Skin epidermis (tissue), 12 donors: ENCODE data around the gene PHLDB3.
"Not testable (repeated sequence)": the region's sequence is repeated elsewhere in the genome, so short reads cannot be mapped to it uniquely, and the experiment has no call there.

ENCODE experiments used
- H3K27ac ChIP-seq, 21 experiments: fragments of 200-600 bp; sonication (generic) in 11 of 21; one replicate each; pipeline ENCODE4 v1.5.0; 2020; ENCODE audit warnings: mild to moderate bottlenecking in 3 of 21, inconsistent platforms in 2 of 21, moderate library complexity in 2 of 21
- H3K4me3 ChIP-seq, 7 experiments: fragments of 200-600 bp; sonication (generic) in 2 of 7; one replicate each; pipeline ENCODE4 v1.5.0; 2020; ENCODE audit warnings: inconsistent platforms in 2 of 7, mild to moderate bottlenecking in 2 of 7, moderate library complexity in 1 of 7

The PHLDB3 gene

GRCh38 chr19:43504426-43505185 is at the start of gene PHLDB3:
Gene PHLDB3 (minus strand): TSS chr19:43504746. CDS start chr19:43504118, 628 bp downstream.
- H3K27ac ChIP-seq = peak within 1 kb of the TSS; percentile 40 to 94 (median 88)
- H3K4me3 ChIP-seq = peak within 1 kb of the TSS; percentile 61 to 87 (median 72)

DNA sequence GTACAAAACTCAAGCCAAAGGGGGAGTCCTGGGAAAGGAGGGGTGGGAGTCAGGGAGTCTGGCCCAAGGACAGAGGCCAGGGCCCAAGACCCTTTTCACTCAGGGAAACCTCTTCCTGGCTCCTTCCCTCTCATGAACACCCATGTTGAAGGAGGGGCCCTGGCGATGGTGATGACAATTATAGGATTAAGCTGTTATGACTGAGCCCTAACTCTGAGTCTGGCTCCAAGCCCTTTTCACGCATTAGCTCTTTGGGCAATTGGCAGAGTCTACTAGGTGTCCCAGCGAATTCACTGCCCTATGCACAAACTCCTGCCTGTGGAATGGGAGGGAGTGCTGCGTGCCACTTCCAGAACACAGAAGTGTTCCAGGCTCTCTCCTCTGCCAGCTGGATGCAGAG is 49.1 kb upstream of the PHLDB3 start:
- H3K27ac ChIP-seq = peak overlapping the region in 1 of 21 experiments; percentile 39

GRCh38 chr19:43552616-43553015 is 48.1 kb upstream of the PHLDB3 start:
- Histone ChIP-seq H3K4me3 (no peak overlapping the region), H3K27ac (no peak overlapping the region)

More for the DNA sequence above, 49.1 kb upstream of the PHLDB3 start:
- no peak overlapping the region for H3K4me3 ChIP-seq

DNA sequence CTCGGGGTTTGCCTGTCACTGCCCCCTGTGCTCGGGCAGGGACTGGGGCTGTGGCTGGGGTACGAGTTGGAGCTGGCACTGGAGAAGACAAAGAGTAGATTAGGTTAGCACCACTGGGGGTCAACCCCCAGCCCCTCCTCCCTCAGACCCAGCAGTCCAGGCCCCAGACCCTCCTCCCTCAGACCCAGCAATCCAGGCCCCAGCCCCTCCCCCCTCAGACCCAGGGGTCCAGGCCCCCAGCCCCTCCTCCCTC is 47.6 kb upstream of the PHLDB3 start:
- H3K27ac ChIP-seq = no peak overlapping the region
- H3K4me3 ChIP-seq = no peak overlapping the region

DNA sequence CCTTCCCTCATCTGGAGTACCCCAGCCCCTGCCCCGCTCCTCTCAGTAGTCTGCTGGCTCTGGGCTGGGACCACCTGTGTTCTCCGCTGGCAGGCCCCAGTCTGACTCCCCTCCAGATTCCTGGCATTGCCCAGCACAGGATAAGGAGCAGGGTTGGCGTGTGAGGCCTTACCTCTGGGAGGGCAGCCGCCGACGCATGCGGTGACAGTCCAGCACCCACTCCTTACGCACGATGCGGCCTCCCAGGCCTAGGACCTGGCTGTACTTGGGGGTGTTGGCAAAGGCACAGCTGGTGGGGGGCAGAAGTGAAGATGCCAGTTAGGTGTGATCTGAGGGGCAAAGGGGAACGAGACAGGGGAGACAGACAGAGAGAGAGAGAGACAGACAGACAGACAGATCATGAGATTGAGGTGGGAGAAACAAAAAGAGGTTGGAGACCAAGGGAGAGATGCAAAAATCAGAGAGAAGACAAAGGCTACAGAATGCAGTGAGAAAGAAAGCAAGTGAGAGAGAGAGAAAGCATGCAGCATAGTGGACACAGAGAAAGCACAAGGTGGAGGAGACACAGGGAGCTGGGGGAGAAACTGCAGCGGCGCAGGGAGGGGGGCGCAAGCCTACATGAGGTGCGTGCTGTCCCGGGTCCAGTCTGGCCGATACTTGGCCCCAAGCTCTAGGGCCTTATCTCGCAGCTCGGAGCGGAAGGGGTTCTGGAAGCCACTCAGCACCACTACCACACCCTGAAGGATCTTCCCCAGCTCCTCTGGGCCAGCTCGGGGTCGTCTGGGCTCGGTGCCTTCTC is 47.1 kb upstream of the PHLDB3 start:
- H3K27ac ChIP-seq = no peak overlapping the region
- no peak overlapping the region for H3K4me3 ChIP-seq

GRCh38 chr19:43548706-43549105 is 44.2 kb upstream of the PHLDB3 start:
- Histone ChIP-seq H3K4me3 (no peak overlapping the region), H3K27ac (no peak overlapping the region)

DNA sequence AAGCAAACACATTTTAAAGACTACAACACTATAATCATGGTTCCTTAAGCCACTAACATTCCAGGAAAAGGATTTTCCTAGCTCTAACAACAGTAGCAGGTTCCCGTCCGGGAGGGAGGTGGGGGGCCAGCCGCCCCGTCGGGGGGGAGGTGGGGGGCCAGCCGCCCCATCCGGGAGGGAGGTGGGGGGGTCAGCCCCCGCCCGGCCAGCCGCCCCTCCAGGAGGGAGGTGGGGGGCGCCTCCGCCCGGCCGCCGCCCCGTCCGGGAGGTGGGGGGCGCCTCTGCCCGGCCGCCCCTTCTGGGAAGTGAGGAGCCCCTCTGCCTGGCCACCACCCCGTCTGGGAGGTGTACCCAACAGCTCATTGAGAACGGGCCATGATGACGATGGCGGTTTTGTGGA is 43.4 kb upstream of the PHLDB3 start:
- not testable (repeated sequence) for H3K27ac ChIP-seq, H3K4me3 ChIP-seq

DNA sequence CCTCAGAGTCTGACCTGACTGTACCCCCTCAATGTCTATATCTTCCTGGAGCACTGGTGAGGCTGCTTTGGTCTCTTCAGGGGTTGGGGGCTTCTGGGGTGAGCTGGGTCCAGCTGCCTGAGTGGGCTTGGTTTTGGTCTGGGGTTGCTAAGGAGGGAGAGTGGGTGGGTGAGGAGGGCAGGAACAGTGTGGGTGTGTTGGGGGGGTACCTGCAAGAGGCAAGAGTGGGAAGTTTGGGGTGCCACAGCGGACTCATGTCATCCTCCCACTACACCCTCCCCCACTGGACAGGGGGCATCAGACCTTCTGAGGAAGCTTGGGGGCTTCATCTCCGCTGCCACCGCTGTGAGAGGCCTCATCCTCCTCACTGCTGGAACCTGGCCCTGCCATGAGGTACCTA is 42.0 kb upstream of the PHLDB3 start:
- Histone ChIP-seq H3K4me3 (no peak overlapping the region), H3K27ac (peak overlapping the region in 1 of 21 experiments; percentile 26)

DNA sequence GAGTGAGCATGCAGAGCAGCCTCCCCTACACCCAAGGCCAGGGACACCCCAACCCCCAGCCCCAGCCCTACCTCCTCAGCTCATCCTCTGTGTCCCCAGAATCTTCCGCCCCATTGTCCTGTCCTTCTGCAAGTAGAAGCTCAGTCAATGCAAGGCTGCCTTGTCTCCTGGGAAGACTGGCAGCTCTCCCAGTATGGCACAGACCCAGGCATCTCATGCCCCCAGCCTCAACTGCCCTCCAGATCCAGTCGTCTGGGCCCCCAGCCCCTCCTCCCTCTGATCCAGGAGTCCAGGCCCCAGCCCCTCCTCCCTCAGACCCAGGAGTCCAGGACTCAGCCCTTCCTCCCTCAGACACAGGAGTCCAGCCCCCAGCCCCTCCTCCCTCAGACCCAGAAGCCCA is 41.4 kb upstream of the PHLDB3 start:
- peak overlapping the region in 1 of 21 experiments; percentile 26 for H3K27ac ChIP-seq

GRCh38 chr19:43545276-43545675 is 40.7 kb upstream of the PHLDB3 start:
- Histone ChIP-seq H3K27ac (no peak overlapping the region), H3K4me3 (no peak overlapping the region)

More for the DNA sequence above, 41.4 kb upstream of the PHLDB3 start:
- no peak overlapping the region for H3K4me3 ChIP-seq

GRCh38 chr19:43544077-43544476 is 39.5 kb upstream of the PHLDB3 start:
- Histone ChIP-seq H3K27ac (no peak overlapping the region), H3K4me3 (no peak overlapping the region)

DNA sequence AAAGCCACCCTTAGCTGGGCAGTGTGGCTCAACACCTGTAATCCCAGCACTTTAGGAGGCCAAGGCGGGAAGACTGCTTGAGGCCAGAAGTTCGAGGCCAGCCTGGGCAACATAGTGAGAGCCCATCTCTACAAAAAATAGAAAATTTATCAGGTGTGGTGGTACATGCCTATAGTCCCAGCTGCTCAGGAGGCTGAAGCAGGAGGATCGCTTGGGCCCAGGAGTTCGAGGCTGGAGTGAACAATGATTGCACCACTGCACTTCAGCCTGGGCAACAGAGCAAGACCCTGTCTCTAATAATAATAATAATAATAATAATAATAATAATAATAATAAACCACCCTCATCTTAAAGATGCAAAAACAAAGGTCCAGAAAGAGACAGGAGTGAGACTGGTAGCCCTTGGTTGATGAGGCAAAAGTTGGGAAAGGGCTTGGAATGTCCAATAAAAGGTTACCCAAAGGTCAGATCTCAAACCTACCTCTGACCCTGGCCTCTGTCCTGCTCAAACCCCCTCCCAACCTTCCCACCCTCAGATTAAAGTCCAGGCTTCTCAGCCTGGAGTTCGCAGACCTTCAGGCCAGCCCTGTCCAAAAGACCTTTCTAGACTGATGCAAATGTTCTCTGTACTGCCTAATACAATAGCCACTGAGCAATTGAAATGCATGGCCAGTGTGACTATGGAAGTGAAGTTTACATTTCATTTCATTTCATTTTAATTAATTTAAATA is 37.5 kb upstream of the PHLDB3 start:
- H3K27ac ChIP-seq = no peak overlapping the region
- no peak overlapping the region for H3K4me3 ChIP-seq

DNA sequence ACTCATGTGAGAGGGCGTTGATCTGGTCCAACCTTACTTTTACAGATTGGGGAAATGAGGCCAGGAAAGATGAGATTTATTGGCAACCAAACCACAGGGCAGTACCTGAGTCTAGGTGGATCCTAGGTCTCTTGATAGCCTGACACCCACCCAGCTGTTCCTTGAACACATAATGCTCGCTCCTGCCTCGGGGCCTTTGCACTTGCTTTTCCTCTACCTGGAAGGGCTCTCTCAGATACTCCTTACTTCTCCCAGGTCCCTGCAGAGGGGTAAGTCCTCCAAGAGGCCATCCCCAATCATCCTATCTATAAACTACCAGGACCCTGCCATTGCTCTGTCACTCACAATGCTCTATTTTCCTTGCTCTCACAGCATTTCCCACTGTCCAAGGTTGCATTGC is 35.8 kb upstream of the PHLDB3 start:
- Histone ChIP-seq H3K27ac (no peak overlapping the region), H3K4me3 (no peak overlapping the region)

GRCh38 chr19:43538922-43539321 is 34.4 kb upstream of the PHLDB3 start:
- Histone ChIP-seq H3K4me3 (no peak overlapping the region), H3K27ac (no peak overlapping the region)

DNA sequence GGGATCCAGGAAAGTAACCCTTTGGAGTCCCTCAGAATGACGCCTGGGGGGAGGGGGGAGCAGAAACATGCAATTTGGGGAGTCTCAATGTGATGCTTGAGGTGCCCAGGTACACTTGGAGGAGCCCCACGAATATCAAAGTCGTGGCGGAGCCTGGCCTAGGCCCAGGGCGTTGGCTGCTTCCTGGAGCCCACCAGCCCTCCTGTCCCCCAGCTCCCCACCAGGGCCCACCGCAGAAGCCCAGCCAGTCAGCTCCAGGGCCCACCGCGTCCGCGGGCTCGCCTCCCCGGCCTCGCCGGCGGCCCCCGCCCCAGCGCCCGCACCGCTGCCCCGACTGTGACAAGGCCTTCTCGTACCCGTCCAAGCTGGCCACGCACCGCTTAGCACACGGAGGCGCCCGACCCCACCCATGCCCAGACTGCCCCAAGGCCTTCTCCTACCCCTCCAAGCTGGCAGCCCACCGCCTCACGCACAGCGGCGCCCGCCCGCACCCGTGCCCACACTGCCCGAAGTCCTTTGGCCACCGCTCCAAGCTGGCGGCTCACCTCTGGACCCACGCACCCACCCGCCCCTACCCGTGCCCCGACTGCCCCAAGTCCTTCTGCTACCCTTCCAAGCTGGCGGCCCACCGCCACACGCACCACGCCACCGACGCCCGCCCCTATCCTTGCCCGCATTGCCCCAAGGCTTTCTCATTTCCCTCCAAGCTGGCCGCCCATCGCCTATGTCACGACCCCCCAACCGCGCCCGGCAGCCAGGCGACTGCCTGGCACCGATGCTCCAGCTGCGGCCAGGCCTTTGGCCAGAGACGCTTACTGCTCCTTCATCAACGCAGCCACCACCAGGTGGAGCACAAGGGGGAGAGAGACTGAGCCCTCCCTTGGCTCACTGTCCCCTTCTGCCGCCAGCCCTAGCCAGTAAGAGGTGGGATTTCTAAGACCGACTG is 30.5 kb upstream of the PHLDB3 start:
- H3K27ac ChIP-seq = peak overlapping the region in 9 of 21 experiments; percentile 30 to 80 (median 55)

GRCh38 chr19:43534305-43534815 is 29.8 kb upstream of the PHLDB3 start:
- peak overlapping the region in 12 of 21 experiments; percentile 30 to 90 (median 56) for H3K27ac ChIP-seq

More for the DNA sequence above, 30.5 kb upstream of the PHLDB3 start:
- peak overlapping the region in 1 of 7 experiments; percentile 39 for H3K4me3 ChIP-seq

GRCh38 chr19:43533546-43534304 is 29.2 kb upstream of the PHLDB3 start:
- Histone ChIP-seq H3K27ac (peak overlapping the region; percentile 13 to 92 (median 80)), H3K4me3 (peak overlapping the region; percentile 39 to 61 (median 57))

More at GRCh38 chr19:43534305-43534815, 29.8 kb upstream of the PHLDB3 start:
- peak overlapping the region in 6 of 7 experiments; percentile 39 to 61 (median 58) for H3K4me3 ChIP-seq

GRCh38 chr19:43532962-43533545 is 28.5 kb upstream of the PHLDB3 start, which contains the start of gene ZNF575:
Gene ZNF575 (plus strand): TSS chr19:43533188. CDS start chr19:43534423, 1,235 bp downstream.
- Histone ChIP-seq H3K4me3 (peak within 1 kb of the TSS; percentile 39 to 61 (median 57)), H3K27ac (peak within 1 kb of the TSS; percentile 13 to 92 (median 80))
